H1 (cell line): Measurements from ENCODE around the gene ECI2. TPM values are rescaled to one million over a fixed set of nuclear protein-coding genes. Genes with fewer than 3 reads are reported as not detected.

ENCODE experiments used
- CTCF ChIA-PET: fragments of 300-600 bp; sonication (Branson Sonifier 250); formaldehyde crosslinking; loops from one replicate; lab custom pipeline; 2021; ENCODE audit not compliant: partially characterized antibody; lab: Charles Lee
- POLR2A ChIA-PET: fragments of 300-600 bp; sonication (Branson Sonifier 250); formaldehyde crosslinking; loops from one replicate; lab custom pipeline; 2021; ENCODE audit warnings: inconsistent platforms; ENCODE audit not compliant: partially characterized antibody; lab: Charles Lee
- DNase-seq, 2 experiments: peaks; one replicate each; pipeline versions ENCODE4 v3.0.0 to v3.0.0-alpha.2; 2010 to 2022; ENCODE audit warnings: low spot score in 2 of 2, low read depth in 1 of 2, mixed read lengths in 1 of 2
- FAIRE-seq: peaks from 2 replicates; lab custom pipeline; 2011; peaks lifted over from hg19 to GRCh38; lab: Jason Lieb, UNC
- H2AFZ ChIP-seq: 2 replicates; pipeline ENCODE4 v1.8.1; 2012; ENCODE audit warnings: low read length, inconsistent platforms
- H2AK5ac ChIP-seq: 2 replicates; pipeline ENCODE4 v1.6.1; 2013; ENCODE audit warnings: low read depth, low read length
- H2BK120ac ChIP-seq: replicated peaks from 2 replicates; pipeline ENCODE3; 2013; ENCODE audit warnings: low read depth, low read length, inconsistent platforms
- H2BK12ac ChIP-seq: 2 replicates; pipeline ENCODE4 v1.6.1; 2013; ENCODE audit warnings: low read depth, low read length
- H2BK15ac ChIP-seq: 2 replicates; pipeline ENCODE4 v1.6.1; 2013; ENCODE audit warnings: low read length
- H2BK20ac ChIP-seq: 2 replicates; pipeline ENCODE4 v1.6.1; 2013; ENCODE audit warnings: low read length
- H2BK5ac ChIP-seq: 2 replicates; pipeline ENCODE4 v1.6.1; 2013; ENCODE audit warnings: low read depth, low read length
- H3K14ac ChIP-seq: 2 replicates; pipeline ENCODE4 v1.6.1; 2013; ENCODE audit warnings: inconsistent platforms; ENCODE audit not compliant: insufficient read length
- H3K18ac ChIP-seq: 2 replicates; pipeline ENCODE4 v1.6.1; 2013; ENCODE audit warnings: low read length; ENCODE audit errors: extremely low read depth
- H3K23ac ChIP-seq: 2 replicates; pipeline ENCODE4 v1.6.1; 2013; ENCODE audit warnings: inconsistent platforms; ENCODE audit not compliant: insufficient read length
- H3K23me2 ChIP-seq: 2 replicates; pipeline ENCODE4 v1.6.1; 2013; ENCODE audit warnings: low read depth, low read length
- H3K27ac ChIP-seq: 2 replicates; pipeline ENCODE4 v1.6.1; 2011; ENCODE audit warnings: low read depth, low read length, inconsistent platforms
- H3K27me3 ChIP-seq, 4 experiments: replicated peaks in 1 of 4; 1 replicate in 1 of 4; 2 replicates in 3 of 4; pipeline versions ENCODE4 v1.6.1 to v1.8.1; 2011 to 2013; ENCODE audit warnings: low read length in 3 of 4, mild to moderate bottlenecking in 3 of 4, inconsistent platforms in 2 of 4, mixed read lengths in 2 of 4, moderate library complexity in 1 of 4; ENCODE audit not compliant: control insufficient read depth in 3 of 4, insufficient read depth in 3 of 4; ENCODE audit errors: extremely low read depth in 1 of 4
- H3K36me3 ChIP-seq, 4 experiments: 2 replicates each; pipeline versions ENCODE4 v1.6.1 to v1.8.1; 2011 to 2013; ENCODE audit warnings: mild to moderate bottlenecking in 4 of 4, low read length in 3 of 4, moderate library complexity in 2 of 4, control low read depth in 1 of 4, inconsistent platforms in 1 of 4; ENCODE audit not compliant: insufficient read depth in 4 of 4, control insufficient read depth in 2 of 4
- H3K4ac ChIP-seq: replicated peaks from 2 replicates; pipeline ENCODE3; 2013; ENCODE audit warnings: low read length, low read depth, mixed read lengths, inconsistent platforms; ENCODE audit not compliant: insufficient read length
- H3K4me1 ChIP-seq, 4 experiments: replicated peaks in 1 of 4; 1 replicate in 1 of 4; 2 replicates in 3 of 4; pipeline versions ENCODE4 v1.6.1 to v1.8.1; 2011 to 2013; ENCODE audit warnings: low read length in 3 of 4, inconsistent platforms in 2 of 4, mixed read lengths in 1 of 4; ENCODE audit not compliant: insufficient read depth in 4 of 4, control insufficient read depth in 3 of 4
- H3K4me2 ChIP-seq, 2 experiments: 2 replicates each; pipeline versions ENCODE4 v1.6.1 to v1.8.1; 2011 to 2013; ENCODE audit warnings: low read depth in 2 of 2, low read length in 2 of 2, control low read depth in 1 of 2, inconsistent platforms in 1 of 2, mild to moderate bottlenecking in 1 of 2; ENCODE audit not compliant: insufficient read depth in 1 of 2
- H3K4me3 ChIP-seq, 4 experiments: fragments of 200-600, 300-600 bp in 1 of 4; sonication (generic), shearing (Covaris generic), sonication (Bioruptor Twin) in 1 of 4; 2 replicates each; pipeline versions ENCODE4 v1.5.1 to v1.8.1; 2011 to 2016; ENCODE audit warnings: low read length in 4 of 4, low read depth in 3 of 4, control low read depth in 2 of 4, inconsistent platforms in 2 of 4, mild to moderate bottlenecking in 2 of 4, mixed read lengths in 1 of 4, moderate library complexity in 1 of 4; ENCODE audit not compliant: insufficient read depth in 2 of 4; ENCODE audit errors: extremely low read depth in 1 of 4
- H3K56ac ChIP-seq: replicated peaks from 2 replicates; pipeline ENCODE3; 2013; ENCODE audit warnings: low read depth, mild to moderate bottlenecking, mixed read lengths, low read length, inconsistent platforms; ENCODE audit not compliant: insufficient read length
- H3K79me1 ChIP-seq: 2 replicates; pipeline ENCODE4 v1.6.1; 2013; ENCODE audit warnings: low read depth, low read length, control low read depth
- H3K79me2 ChIP-seq, 2 experiments: 2 replicates each; pipeline versions ENCODE4 v1.6.1 to v1.8.1; 2012 to 2013; ENCODE audit warnings: low read length in 2 of 2, mild to moderate bottlenecking in 2 of 2, inconsistent platforms in 1 of 2; ENCODE audit not compliant: insufficient read depth in 2 of 2, control insufficient read depth in 1 of 2
- H3K9ac ChIP-seq, 4 experiments: replicated peaks in 1 of 4; 1 replicate in 1 of 4; 2 replicates in 3 of 4; pipeline versions ENCODE4 v1.6.1 to v1.8.1; 2011 to 2013; ENCODE audit warnings: low read depth in 3 of 4, low read length in 3 of 4, control low read depth in 2 of 4, mild to moderate bottlenecking in 2 of 4, moderate library complexity in 2 of 4, inconsistent platforms in 1 of 4; ENCODE audit errors: extremely low read depth in 1 of 4
- H3K9me3 ChIP-seq, 2 experiments: 2 replicates each; pipeline versions ENCODE4 v1.6.1 to v1.8.1; 2012 to 2013; ENCODE audit warnings: mild to moderate bottlenecking in 2 of 2, moderate library complexity in 2 of 2, control low read depth in 1 of 2, inconsistent platforms in 1 of 2, low read depth in 1 of 2, low read length in 1 of 2, mixed read lengths in 1 of 2; ENCODE audit not compliant: insufficient read depth in 2 of 2
- H4K20me1 ChIP-seq, 2 experiments: replicated peaks in 1 of 2; 2 replicates each; pipeline versions ENCODE3 to v1.8.1; 2011 to 2013; ENCODE audit warnings: inconsistent platforms in 2 of 2, low read length in 2 of 2, mild to moderate bottlenecking in 1 of 2; ENCODE audit not compliant: insufficient read depth in 2 of 2, control insufficient read depth in 1 of 2
- H4K5ac ChIP-seq: 2 replicates; pipeline ENCODE4 v1.6.1; 2013; ENCODE audit warnings: low read length, low read depth, mixed read lengths, inconsistent platforms; ENCODE audit not compliant: insufficient read length
- H4K8ac ChIP-seq: 2 replicates; pipeline ENCODE4 v1.8.0; 2013; ENCODE audit warnings: mild to moderate bottlenecking, moderate library complexity, low read length, inconsistent platforms; ENCODE audit not compliant: insufficient read depth; ENCODE audit errors: extremely low read depth
- H4K91ac ChIP-seq: replicated peaks from 2 replicates; pipeline ENCODE3; 2013; ENCODE audit warnings: low read length, mixed read lengths, inconsistent platforms; ENCODE audit not compliant: insufficient read length
- BRCA1 ChIP-seq: IDR thresholded peaks from 2 replicates; pipeline ENCODE4 v1.6.1; 2012; ENCODE audit warnings: low read depth, low read length, improper control_type of control experiment
- CREB1 ChIP-seq: IDR thresholded peaks from 2 replicates; pipeline ENCODE4 v1.6.1; 2012; ENCODE audit warnings: inconsistent platforms
- JUND ChIP-seq: IDR thresholded peaks from 2 replicates; pipeline ENCODE4 v1.6.1; 2011; ENCODE audit warnings: mild to moderate bottlenecking, improper control_type of control experiment, low read length
- KDM5A ChIP-seq: fragments of 200-600 bp; IDR thresholded peaks from 2 replicates; pipeline ENCODE4 v1.7.1; 2012; ENCODE audit warnings: mild to moderate bottlenecking, low read length, inconsistent platforms, mixed read lengths
- POLR2AphosphoS5 ChIP-seq: IDR thresholded peaks from 2 replicates; pipeline ENCODE4 v1.6.1; 2011; ENCODE audit warnings: low read depth, low read length
- SP4 ChIP-seq: IDR thresholded peaks from 2 replicates; pipeline ENCODE4 v1.6.1; 2012; ENCODE audit warnings: low read length, inconsistent platforms
- SRF ChIP-seq: IDR thresholded peaks from 2 replicates; pipeline ENCODE4 v1.6.1; 2011; ENCODE audit warnings: mild to moderate bottlenecking, low read depth, low read length, moderate library complexity
- WGBS, 2 experiments: shearing (Covaris generic) in 1 of 2; methylation state at CpG; one replicate each; pipeline versions ENCODE4 v1.1.6 to v1.1.7; 2013 to 2015; ENCODE audit warnings: low lambda C conversion rate in 2 of 2, mixed read lengths in 2 of 2, inconsistent platforms in 1 of 2, low coverage in 1 of 2, missing lambda C conversion rate in 1 of 2; ENCODE audit not compliant: insufficient replicate concordance in 2 of 2, insufficient coverage in 1 of 2, insufficient read length in 1 of 2; ENCODE audit errors: extremely low coverage in 1 of 2, missing lambda C conversion rate in 1 of 2; 5-methylcytosine and 5-hydroxymethylcytosine counted together
- polyA plus RNA-seq, 7 experiments: library from polyadenylated mRNA; depleted of rRNA in 3 of 7; stranded (reverse) in 5 of 7; unstranded in 2 of 7; fragments of >200 nt in 5 of 7; fragments of 200-250 nt in 2 of 7; gene quantifications; 1 replicate in 5 of 7; 2 replicates in 1 of 7; 4 replicates in 1 of 7; pipeline versions ENCODE4 v1.2.1 to v1.2.3, GENCODE V29; 2011 to 2013; ENCODE audit warnings: missing spikeins in 2 of 7, mixed read lengths in 2 of 7
- total RNA-seq: library from RNA; stranded (reverse); fragmentation: NEBNext Ultra II Directional; extraction: Animal tissue kit (Norgen Biotek cat#: 25700); gene quantifications from 2 replicates; pipeline ENCODE4 v1.2.1, GENCODE V29; 2021

Gene ECI2
- total and polyA plus RNA-seq, 2 of the 8 experiments (the other 6 are each of a cell fraction or from before 2014, with no cell fraction given): 40.4 to 70.8 TPM

- Histone ChIP-seq H3K27me3 (peaks cover 0 to 1% (median 0%) of the 10 kb centered on the region in 4 experiments; a peak in 1 of 7 replicates), H3K36me3 (no peaks in the 10 kb centered on the region), H3K23me2 (no peaks in the 10 kb centered on the region), H2BK120ac (no peak overlapping the region), H4K91ac (no peak overlapping the region), H3K9ac (no peak overlapping the region), H3K56ac (no peak overlapping the region), H2BK15ac (no peak overlapping the region), H3K4me2 (no peak overlapping the region), H4K5ac (no peak overlapping the region), H3K4me3 (no peak overlapping the region), H3K79me1 (no peaks in the 10 kb centered on the region), H2BK12ac (no peak overlapping the region), H3K14ac (no peak overlapping the region), H3K23ac (no peak overlapping the region), H2AK5ac (no peak overlapping the region), H3K18ac (no peak overlapping the region), H3K4ac (no peak overlapping the region), H3K27ac (no peak overlapping the region), H3K79me2 (no peaks in the 10 kb centered on the region), H2BK20ac (no peak overlapping the region), H4K20me1 (no peaks in the 10 kb centered on the region), H3K9me3 (no peaks in the 10 kb centered on the region), H2BK5ac (no peak overlapping the region), H2AFZ (no peak overlapping the region), H3K4me1 (no peaks in the 10 kb centered on the region; a peak in 1 of 7 replicates), H4K8ac (no peak overlapping the region)
- 81% methylated on average over 2 of the region's 2 CpGs; no CpG with 5 or more reads in 1 of the 2 experiments for WGBS, 2 experiments
- ChIA-PET CTCF (interaction anchor here (1.0 to 1.1 kb wide), 2 partner anchors 18 to 33 kb away, joined by 3 to 8 read pairs; no protein-coding TSS in a partner anchor), POLR2A (no interaction called here)
- TF ChIP-seq POLR2AphosphoS5: no peak
- no peak for TF ChIP-seq SRF
- no peak for TF ChIP-seq SP4
- no peak for TF ChIP-seq CREB1
- TF ChIP-seq KDM5A: no peak
- TF ChIP-seq BRCA1: no peak
- no peak for TF ChIP-seq JUND
- no peak for DNase-seq
- FAIRE-seq: no peak
Observed at GRCh38 chr6:4176907-4177306, 41.5 kb upstream of the ECI2 start.
